ENCODE measurements around the gene IFNG.

Gene IFNG

DNA sequence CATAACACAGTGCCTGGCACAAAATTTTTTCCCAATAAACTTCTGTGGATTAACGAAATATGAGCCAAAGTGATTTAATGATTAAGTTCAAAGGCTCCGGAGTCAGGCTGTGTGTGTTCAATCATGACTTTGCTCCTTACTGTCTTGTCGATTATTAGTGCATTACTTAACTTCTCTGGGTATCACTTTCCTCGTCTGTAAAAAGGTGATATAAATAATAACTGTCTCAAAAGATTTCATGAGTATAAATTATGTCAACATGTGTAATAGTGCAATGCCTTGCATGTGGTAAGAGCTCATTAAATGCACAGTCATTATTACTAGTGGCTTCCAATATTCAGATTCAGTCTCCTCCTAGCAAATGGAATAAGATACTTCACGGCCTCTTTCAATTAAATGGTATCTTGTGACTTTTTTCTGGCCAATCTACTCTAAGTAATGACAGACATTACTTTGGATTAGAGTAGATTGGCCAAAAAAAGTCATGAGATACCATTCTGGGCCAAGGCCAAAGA, 6.8 kb upstream of the IFNG start:
- no peak for ATAC-seq
- DNase-seq, result no peak

DNA sequence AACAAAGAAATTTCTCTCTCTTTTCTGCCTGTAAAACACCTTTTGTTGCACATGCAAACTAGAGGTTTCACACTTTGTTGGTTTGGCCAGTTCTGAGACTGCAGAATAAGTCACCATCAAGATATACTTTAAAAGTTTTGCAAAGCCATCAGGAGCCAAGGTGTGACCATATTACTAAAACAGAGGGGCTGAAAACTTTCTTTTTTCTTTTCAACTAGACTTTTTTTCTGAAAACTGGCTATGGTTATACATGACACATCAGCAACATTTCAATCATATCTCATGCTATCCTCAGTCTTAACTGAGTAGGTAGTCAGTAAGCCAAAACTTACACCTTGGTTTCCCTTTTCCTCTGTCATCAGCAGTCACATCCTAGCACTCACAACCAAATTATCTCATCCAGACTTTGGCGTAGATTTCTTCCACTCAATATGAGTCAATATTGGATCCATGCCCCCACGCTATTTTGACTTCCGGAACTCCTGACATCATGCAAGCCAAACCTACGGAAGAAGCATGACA, 4.1 kb upstream of the IFNG start:
- peak; percentile 82 for ATAC-seq
- DNase-seq, result no peak

DNA sequence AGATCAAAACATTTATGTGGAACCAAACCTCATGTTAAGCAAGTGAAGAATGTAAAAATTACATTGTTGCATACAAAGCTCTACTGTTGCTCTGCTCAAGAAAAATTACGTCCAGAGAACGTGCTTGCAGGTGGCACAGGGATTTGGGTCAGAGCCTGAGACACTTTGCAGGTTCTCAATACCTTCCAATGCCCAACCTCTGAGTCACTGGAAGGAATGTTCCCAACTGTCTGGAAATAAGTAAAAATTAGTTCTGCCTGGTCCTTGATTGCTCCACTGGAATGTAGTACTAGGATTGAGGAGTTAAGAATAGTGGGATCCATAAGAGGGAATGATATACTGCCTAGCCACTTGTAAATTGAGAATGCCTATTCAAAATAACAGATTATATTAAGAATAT, 2.8 kb upstream of the IFNG start:
- ATAC-seq, result no peak
- no peak for DNase-seq

DNA sequence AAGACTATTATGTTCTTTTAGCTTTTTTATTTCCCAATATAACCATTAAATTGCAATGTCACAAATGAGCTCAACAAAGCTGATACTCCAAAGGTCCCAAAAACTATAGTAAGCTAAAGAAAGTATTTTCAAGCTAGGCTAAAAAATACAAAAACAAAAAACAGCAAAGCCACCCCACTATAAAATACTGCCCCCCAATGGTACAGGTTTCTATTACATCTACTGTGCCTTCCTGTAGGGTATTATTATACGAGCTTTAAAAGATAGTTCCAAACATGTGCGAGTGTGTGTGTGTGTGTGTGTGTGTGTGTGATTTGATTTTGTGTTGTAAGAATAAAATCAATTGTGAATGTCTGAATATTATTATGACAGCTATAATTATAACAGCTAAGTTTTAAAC, 1.1 kb downstream of the IFNG start:
- DNase-seq (no peak), ATAC-seq (no peak)

DNA sequence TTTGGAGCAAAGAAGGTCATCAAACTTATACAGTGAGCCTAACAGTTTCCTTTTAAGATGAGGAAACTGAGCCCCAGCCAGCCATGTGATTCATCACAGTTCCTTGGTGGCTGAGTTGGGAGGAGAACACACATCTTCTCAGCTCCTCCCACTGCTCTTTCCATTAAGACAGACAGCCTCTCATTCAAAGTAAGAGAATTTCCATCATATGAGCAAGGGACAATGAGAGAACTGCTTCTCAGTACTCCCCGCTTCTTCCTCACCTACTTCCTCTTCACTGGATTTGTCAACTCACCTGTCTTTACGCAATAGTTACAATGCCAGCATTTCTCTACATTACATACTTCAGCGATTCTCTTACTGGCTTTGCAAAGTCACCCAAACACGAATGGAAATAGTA, 2.2 kb downstream of the IFNG start:
- DNase-seq (peak; percentile 39), ATAC-seq (peak; percentile 61)

DNA sequence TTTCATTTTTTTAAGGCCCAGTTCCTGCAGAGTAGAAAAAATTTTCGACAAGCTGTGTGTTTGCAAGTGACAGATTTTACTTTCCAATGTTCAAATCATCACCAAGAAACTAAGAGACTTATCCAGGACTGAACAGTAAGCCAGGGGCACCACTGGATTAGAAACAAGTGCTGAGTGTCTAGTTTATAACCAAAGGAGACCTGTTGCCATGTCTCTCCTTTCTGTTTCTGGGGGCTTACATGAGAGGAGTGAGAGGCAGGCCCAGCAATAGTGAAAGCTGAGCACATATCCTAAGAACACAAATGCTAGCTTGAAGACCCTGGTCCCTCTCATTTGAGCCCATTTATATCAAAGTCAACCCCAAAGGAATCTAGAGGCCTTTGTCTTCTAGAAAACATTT, 2.9 kb downstream of the IFNG start:
- ATAC-seq (no peak), DNase-seq (no peak)

DNA sequence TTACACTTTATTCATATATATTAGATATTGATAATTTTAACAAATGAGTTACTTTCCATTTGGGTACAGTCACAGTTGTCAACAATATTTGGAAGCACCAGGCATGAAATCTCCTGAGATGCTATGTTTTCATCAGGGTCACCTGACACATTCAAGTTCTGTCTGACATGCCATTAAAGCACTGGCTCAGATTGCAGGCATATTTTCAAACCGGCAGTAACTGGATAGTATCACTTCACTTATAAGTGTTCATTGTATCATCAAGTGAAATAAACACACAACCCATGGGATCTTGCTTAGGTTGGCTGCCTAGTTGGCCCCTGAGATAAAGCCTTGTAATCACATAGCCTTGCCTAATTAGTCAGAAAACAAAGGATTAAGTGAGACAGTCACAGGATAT, 4.8 kb downstream of the IFNG start:
- no peak for DNase-seq
- no peak for ATAC-seq

DNA sequence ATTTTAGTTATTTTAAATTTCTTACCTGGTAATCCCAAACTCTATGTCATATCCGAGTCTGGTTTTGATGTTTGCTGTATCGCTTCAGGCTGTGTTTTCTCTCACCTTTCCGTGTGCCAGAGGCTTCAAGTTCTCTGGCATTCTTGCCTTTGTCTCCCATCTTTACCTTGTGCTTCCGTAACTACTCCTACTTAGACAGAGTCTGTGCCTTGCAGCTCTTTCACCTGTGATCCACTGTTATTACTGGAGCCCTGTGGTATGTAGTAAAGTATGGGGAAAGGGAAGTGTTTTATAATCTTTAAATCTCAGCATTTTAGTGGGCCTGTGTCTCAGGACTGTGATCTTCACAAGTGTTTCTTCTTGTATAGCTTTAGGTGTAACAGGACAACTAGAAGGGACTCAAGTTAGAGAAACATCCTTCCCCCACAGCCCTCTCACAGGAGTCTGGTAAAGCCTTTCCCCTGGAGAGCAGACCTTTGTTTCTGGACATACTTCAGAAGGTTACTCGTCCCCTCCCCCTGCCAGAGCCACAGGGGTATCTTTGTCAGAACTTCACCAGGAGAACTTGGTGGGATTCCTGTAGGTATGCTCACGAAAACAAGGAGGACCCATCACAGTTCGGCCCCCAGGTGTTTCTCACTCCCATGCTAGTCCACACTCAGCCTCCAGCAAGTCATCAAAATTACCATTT, 11.1 kb downstream of the IFNG start:
- DNase-seq, result no peak
- ATAC-seq, result no peak

DNA sequence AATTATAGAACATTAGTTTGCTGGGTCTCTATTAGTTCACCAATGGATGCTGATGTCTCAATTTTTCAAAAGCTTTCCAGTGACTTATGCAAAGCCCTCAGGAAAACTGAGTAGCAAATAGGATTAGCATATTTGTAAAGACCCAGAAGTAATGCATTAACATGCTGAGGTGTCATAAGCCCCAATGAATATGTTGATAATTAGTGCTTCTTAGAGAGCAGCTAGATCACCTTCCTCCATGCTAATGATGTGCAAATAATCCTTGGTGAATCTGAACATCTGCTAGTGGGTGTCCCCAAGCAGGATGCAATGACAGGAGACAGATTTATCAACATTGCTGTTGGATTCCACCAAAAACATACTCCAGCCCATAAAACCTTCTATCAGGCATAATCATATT, 19.0 kb downstream of the IFNG start:
- ATAC-seq (no peak), DNase-seq (no peak)

DNA sequence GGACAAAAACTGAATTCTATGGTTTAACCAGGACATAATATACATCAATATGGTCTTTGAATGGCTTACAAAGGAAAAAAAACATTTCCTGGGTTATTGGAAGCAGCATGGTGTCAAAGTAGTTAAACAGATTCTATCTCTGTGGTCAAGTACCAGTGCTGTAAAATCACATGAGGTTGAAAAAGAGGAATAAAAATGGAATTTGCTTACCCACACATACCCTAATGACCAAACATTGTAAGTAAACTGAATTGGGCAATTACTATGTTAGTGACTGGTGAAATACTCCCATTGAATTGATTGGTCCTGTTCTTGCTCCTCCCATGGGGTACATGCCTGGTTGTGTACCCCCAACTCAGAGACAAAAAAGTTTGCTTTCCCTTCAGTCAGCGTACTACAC, 19.6 kb downstream of the IFNG start:
- ATAC-seq (no peak), DNase-seq (no peak)

DNA sequence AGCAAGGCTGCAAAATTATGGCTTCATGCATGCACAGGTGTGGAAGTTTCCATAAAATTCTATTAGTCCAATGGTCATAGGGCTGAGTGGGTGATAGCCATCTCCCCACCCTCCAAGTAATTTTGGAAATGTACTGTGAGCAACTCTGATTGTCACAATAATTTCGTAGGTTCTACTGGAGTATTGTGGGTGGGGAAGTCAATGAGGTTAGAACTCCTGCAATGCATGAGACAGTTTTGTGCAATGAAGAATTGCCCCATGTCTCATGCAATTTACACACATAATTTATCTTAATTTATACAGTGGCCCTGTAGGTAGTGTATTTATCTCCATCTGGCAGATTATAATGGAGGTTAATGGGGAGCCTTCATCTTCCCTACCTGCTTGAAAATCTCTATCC, 20.5 kb downstream of the IFNG start:
- ATAC-seq, result no peak
- no peak for DNase-seq

DNA sequence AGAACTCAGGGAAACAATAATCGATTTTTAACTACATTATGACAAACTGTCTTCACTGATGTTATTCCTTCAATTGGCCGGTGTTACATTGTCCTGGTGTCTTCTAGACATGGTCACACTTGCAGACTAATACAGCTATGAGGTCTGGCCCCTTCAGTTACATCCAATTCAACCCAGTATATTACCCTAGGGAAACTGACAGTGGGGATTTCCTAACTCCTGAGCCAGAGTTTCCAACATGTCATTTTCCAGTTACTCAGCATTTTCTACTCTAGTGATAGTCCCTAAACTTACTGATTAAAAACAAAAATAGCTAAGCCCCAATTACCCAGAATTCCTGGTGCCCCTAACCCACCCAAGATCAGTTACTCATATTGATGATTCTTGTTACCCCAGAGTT, 21.1 kb downstream of the IFNG start:
- ATAC-seq (peak; percentile 62), DNase-seq (peak; percentile 25)

DNA sequence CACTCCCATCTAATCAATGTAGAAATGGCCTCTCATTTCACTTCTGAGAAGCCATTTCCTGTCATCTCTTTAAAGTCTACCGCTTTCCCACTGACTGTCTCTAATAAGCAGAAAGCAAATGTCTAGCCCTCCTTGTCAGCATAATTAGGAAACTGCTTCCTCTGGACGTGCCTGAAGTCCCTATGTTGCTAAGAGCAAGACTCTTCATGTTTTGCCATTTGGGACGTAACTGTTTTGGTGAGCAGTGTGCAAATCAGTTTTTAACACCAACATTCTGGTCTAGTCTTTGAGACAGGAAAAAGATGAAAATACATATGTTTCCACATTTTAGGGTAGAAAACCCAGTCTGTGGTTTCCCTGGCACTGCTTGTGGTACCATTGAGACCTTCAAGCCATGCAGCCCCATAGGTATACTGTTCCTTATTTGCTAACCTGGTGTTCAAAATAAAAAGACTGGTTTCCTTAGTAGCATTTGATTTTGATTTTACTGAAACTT, 22.2 kb downstream of the IFNG start:
- peak; percentile 34 for DNase-seq
- ATAC-seq, result peak; percentile 84

DNA sequence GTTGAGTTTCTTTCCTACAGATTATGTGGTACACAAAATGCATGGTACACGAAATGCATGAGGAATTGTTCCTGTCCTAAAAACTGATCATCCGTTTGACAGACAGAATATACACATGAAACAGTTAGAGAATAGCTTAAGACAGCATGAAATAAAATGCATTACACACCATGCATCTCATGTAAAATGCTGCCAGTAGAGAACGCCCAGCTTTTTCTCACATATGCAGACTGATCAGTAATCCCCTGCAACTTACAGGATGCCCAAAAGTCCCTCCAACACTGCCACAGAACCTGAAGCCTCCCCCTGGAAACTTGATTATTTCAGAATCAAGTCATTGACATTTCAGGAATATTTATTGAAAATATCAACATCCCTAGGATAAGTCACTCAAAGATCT, 24.0 kb downstream of the IFNG start:
- ATAC-seq, result no peak
- no peak for DNase-seq

DNA sequence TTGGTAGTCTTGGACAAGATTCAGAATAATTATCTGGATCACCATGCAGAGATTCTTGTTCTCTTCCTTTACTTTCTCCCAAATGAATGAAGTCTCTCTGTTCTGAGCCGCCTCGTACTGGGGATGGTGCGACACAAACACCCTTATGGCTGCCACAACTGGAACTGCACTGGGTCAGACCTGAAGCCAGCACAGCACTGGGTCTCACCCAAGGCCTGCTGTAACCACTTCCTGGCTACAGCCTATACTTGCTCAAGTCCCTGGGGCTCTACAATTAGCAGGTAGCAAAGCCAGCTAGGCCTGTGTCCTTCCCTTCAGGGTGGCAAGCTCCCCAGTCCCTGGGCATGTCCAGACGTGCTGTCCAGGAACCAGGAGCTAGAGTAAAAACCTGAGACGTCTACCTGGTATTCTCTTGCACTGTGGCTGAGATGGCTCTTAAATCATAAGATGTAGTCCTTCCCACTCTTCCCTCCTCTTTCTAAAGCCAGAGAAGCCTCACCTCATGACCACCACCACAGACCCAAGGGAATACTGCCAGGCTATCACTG, 27.6 kb downstream of the IFNG start:
- no peak for ATAC-seq

DNA sequence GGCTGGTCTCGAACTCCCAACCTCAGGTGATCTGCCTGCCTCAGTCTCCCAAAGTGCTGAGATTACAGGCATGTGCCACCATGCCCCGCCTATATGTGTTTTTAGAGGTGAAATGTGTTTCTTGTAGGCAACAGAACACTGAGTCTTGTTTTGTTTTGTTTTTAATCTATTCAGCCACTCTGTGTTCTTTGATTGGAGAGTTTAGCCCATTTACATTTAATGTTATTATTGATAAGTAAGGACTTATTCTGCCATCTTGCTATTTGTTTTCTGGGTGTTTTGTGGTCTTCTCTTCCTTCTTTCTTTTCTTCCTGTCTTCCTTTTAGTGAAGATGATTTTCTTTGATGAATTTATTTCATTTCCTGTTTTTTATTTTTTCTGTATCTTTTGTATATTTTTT, 29.6 kb downstream of the IFNG start:
- no peak for ATAC-seq
- no peak for DNase-seq

More for the DNA sequence above, 27.6 kb downstream of the IFNG start:
- no peak for DNase-seq

DNA sequence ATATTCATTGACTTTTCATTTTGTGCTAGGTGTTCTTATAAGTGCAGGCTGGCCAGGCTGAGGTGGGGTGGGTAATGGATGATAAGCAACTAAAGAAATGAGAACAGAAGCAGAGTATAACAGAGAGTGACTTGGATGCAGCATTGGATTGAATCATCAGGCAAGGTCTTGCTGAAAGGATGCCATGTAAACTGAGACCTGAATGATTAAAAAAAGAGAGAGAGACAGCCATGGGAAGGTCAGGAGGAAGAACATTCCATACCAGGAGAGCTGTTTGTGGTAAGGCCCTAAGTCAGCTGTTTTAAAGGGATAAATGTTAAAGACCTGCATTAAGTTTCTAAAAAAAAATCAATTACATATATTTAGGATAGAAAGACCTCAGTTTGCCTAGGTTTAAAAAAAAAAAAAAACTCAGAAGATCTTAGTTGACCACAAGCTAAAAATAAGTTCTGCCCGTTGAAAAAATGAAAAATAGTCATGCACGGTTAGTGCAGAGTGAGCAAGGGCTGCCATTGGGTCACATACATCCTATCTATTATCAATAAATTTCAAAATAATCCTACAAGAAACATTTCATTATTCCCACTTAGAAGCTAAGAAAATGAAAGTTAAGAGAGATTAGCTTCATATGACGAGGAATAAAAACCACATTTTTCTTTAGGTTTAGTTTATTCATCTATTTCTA, 37.2 kb downstream of the IFNG start:
- DNase-seq (no peak), ATAC-seq (no peak)

DNA sequence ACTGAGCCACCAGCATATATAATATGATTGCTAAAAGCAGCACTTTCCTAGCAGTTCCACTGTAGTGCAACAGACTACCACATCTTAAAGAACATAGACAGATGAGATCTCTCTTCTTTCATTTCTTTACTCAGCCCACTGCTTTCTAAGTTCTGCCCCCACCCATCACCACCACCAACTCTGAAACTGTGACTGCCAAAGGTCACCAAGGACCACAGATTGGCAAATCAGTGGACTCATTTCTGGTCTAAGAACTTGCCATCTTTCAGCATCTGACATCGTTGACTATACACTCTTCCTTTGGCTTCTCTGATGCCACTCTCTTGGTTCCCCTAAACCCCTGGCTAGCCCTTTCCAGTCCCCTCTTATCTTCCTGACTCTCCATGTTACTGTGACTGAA, 38.4 kb downstream of the IFNG start:
- peak; percentile 76 for ATAC-seq
- DNase-seq, result peak; percentile 55

DNA sequence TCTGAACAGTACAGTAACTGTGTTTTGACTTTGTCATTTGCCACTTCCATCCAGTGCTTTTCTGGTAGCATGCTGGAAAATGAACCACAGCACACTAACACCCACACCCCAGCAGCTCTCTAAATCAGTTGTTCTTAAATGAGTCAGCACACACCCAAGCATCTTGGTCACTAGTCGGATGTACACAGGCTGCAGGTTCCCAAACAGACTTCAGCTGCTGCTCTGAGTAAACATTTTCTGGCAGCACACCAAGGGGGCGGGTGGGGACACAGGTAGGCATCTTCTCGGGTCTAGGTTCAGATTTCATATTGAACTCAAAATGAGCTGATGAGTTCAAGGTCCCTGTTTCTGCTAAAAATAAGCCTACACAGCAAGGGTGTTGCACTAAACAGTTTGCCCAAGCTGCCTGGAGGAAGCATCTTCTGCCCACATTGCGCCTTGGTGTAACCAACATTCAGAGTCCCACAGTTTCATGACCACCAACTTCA, 39.8 kb downstream of the IFNG start:
- peak; percentile 68 for DNase-seq
- peak; percentile 76 for ATAC-seq

DNA sequence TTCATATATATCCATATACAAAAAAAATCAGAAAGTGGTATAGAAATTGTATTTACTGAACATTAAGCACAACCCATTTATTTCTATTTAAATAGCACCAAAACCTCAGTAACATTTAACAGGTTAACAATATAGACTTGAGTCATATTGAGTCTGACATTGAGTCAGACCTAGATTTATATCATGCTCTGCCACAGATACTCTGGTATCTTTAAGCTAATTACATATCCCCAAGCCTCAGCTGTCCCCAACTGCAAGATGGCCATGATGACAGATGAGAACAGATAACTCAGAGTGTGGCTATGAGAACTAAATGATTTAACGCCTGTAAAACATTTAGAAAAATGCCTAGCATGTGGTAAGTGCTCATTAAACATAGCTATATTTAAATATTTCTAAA, 40.3 kb downstream of the IFNG start:
- DNase-seq (peak; percentile 15), ATAC-seq (peak; percentile 82)

DNA sequence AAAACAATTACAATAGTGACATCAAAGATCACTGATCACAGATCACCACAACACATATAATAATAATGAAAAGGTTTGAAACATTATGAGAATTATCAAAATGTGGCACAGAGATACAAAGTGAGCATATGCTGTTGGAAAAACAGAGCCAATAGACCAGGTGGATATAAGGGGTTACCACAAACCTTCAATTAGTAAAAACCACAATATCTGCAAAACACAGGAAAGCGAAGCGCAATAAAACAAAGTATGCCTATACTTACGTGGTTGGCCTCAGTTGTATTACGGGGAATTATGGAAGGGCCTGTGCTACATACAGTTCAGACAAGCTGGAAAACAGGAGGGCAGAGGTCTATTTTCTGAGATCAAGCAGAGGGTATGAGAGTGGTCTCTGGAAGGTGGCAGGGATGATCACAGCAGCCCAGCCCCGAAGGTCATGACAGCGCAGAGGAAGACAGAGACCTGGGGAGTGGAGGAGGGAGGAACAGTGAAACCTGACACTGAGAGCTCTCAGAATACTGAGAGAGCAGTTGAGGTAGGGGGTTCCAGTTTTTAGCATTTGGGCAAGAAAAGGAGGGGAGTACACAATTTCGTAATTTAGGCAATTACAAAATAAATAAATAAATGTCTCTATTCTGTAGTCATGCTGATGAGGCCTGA, 41.3 kb downstream of the IFNG start:
- peak; percentile 14 for DNase-seq
- ATAC-seq, result no peak

DNA sequence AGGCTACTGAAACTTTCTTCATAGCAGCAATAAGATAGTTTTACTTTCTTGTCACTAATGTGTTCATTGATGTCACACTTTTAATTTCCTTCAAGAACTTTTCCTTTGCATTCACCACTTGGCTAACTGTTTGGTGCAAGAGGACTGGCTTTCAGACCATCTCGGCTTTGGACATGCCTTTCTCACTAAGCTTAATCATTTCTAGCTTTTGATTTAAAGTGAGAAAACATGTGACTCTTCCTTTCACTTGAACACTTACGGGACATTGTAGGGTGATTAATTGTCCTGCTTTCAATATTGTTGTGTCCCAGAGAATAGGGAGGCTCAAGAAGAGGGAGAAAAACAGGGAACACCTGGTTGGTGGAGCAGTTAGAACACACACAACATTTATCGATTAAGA, 41.9 kb downstream of the IFNG start:
- no peak for ATAC-seq
- DNase-seq, result no peak

DNA sequence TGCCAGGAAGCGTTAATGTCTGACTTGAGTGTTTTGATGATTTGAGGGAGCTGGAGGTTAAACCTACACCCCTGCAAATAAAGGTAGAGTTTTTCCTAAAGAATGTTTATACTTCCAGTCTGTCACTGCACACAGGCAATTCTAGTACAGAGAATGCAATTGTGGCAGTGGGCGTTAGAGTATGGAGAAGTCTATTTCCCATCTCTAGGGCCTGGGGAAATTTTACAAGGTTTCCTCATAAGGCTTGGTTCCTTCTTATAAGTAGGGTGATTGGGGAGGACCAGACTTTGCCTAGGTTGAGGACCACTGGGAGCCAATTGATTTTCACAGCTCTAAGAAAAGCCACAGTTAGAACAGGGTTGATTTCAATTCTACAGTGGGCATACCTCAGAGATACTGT, 44.3 kb downstream of the IFNG start:
- DNase-seq, result no peak
- no peak for ATAC-seq

Measured in stimulated activated naive CD8-positive, alpha-beta T cell treated with anti-CD3 and anti-CD28 coated beads, Interleukin-15, Interleukin-2, amounts not matched to agents 100 U/mL and 50 U/mL, for 24 hours (primary cell).